Ovary (tissue), 9 donors: ENCODE results near the gene ZNF808. TPM values are rescaled to one million over a fixed set of nuclear protein-coding genes. Genes with fewer than 3 reads are reported as not detected.
A peak's percentile ranks its signal among the peaks of the same experiment; 100 is the strongest.
"Not testable (repeated sequence)": the region's sequence is repeated elsewhere in the genome, so short reads cannot be mapped to it uniquely, and the experiment has no call there.

Source experiments
- DNase-seq, 5 donors: peaks; one replicate each; pipeline ENCODE4 v3.0.0-alpha.2; 2019 to 2020
- H3K27ac ChIP-seq, 2 donors: fragments of 200-600 bp; one replicate each; pipeline versions ENCODE4 v1.5.1 to v1.8.0; 2019 to 2022
- H3K27me3 ChIP-seq: fragments of 200-600 bp; one replicate; pipeline ENCODE4 v1.8.0; 2022
- H3K36me3 ChIP-seq: fragments of 200-600 bp; sonication (generic); one replicate; pipeline ENCODE4 v1.5.1; 2019
- H3K4me1 ChIP-seq: one replicate; pipeline ENCODE4 v1.8.1; 2013; ENCODE audit warnings: mild to moderate bottlenecking, moderate library complexity; ENCODE audit not compliant: insufficient read depth
- H3K4me3 ChIP-seq: fragments of 200-600 bp; sonication (generic); one replicate; pipeline ENCODE4 v1.5.1; 2017
- H3K9me3 ChIP-seq, 2 donors: fragments of 200-600 bp in 1 of 2; sonication (generic) in 1 of 2; one replicate each; pipeline versions ENCODE4 v1.5.1 to v1.8.1; 2013 to 2019; ENCODE audit warnings: mild to moderate bottlenecking in 1 of 2, moderate library complexity in 1 of 2
- EP300 ChIP-seq: sonication (generic); formaldehyde crosslinking; IDR thresholded peaks from one replicate; pipeline ENCODE4 v1.6.1; 2017; ENCODE audit warnings: antibody characterized with exemption
- POLR2A ChIP-seq: fragments of 450-650 bp; IDR thresholded peaks from one replicate; pipeline ENCODE4 v1.6.1; 2017; ENCODE audit warnings: antibody characterized with exemption, mild to moderate bottlenecking, moderate library complexity
- WGBS, 3 donors: extraction: QIAGEN DNeasy Blood & Tissue Kit in 1 of 3; methylation state at CpG; one replicate each; pipeline versions ENCODE4 v1.1.5 to v1.1.7; 2013 to 2017; 5-methylcytosine and 5-hydroxymethylcytosine counted together
- intact Hi-C, 4 donors: fragments of 100-400 bp; cut with DNase I; formaldehyde crosslinking; loops; one replicate each; pipeline versions ENCODE4 v1.11.0 to v1.15.1; 2022 to 2023
- polyA plus RNA-seq, 2 donors: library from polyadenylated mRNA; stranded (reverse); fragments of 200-250 nt in 1 of 2; fragments of 350-450 nt in 1 of 2; fragmentation: Illumina TruSeq in 1 of 2; extraction: RNeasy Lipid Tissue Mini Kit (QIAGEN cat#74804) in 1 of 2; gene quantifications; one replicate each; pipeline ENCODE4 v1.2.3, GENCODE V29; 2013 to 2014
- total RNA-seq, 7 donors: library from RNA; depleted of rRNA in 2 of 7; stranded (reverse); fragments of >200 nt in 2 of 7; fragmentation: NEBNext Ultra II Directional in 3 of 7; extraction: Animal tissue kit (Norgen Biotek cat#: 25700) in 3 of 7; gene quantifications; one replicate each; pipeline versions ENCODE4 v1.1.0 to v1.2.4, GENCODE V29; 2016 to 2023
- TF ChIP-seq, protein P1 (sequence below), 3 donors: fragments of 450-650 bp in 2 of 3; fragments of 200-600 bp in 1 of 3; IDR thresholded peaks; one replicate each; pipeline versions ENCODE4 v1.5.1 to v1.8.0; 2016 to 2022; ENCODE audit warnings: antibody characterized with exemption in 3 of 3, mild to moderate bottlenecking in 1 of 3
- donor health status: DM: no; HTN: no; CAD: no; lungs with moderate emphysema.
- donor health status: DM: no; HTN: no; CAD: no.
- donor health status: Bipolar disorder and iron deficiency.
- donor health status: DM: yes; HTN: yes; CAD: no.
- donor health status: DM: no; HTN: no; CAD: no.
- donor health status: DM: yes; HTN: yes; CAD: no.

ZNF808 gene
- total and polyA plus RNA-seq, 9 donors: 6.0 to 26.4 (median 20.0) TPM

DNA sequence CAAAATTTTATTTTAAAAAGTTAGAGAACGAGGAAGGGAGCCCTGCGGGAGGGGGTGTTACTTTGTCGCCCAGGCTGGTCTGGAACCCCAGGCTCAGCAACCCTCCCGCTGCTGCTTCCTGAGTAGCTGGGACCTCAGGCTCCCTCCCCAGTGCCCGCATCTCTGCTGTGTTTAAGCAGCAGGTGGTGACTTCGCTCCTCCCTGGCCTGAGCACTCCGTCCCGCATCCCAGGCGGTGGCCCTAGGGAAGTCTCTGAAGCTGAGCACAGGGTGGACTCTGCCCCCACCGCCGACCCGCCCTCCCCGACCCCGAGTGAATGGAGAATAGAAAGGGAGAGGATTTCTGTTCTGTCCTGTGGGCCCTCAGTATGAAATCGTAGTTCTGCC lies 73.2 kb downstream of the ZNF808 start:
- Histone ChIP-seq H3K4me1 (peaks cover 9% of the 10 kb centered on the region), H3K36me3 (no peaks in the 10 kb centered on the region), H3K9me3 (no peaks in the 10 kb centered on the region), H3K4me3 (peak overlapping the region; percentile 54), H3K27me3 (no peaks in the 10 kb centered on the region), H3K27ac (peak overlapping the region; percentile 55 to 68)
- TF ChIP-seq, protein P1, sequence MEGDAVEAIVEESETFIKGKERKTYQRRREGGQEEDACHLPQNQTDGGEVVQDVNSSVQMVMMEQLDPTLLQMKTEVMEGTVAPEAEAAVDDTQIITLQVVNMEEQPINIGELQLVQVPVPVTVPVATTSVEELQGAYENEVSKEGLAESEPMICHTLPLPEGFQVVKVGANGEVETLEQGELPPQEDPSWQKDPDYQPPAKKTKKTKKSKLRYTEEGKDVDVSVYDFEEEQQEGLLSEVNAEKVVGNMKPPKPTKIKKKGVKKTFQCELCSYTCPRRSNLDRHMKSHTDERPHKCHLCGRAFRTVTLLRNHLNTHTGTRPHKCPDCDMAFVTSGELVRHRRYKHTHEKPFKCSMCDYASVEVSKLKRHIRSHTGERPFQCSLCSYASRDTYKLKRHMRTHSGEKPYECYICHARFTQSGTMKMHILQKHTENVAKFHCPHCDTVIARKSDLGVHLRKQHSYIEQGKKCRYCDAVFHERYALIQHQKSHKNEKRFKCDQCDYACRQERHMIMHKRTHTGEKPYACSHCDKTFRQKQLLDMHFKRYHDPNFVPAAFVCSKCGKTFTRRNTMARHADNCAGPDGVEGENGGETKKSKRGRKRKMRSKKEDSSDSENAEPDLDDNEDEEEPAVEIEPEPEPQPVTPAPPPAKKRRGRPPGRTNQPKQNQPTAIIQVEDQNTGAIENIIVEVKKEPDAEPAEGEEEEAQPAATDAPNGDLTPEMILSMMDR (IDR thresholded peaks at IDR 0.05): no peak
- no peak for TF ChIP-seq POLR2A
- intact Hi-C loops: no loop called here
- peak in 2 of 5 donors; percentile 40 to 44 for DNase-seq
- 1% methylated on average over 15 of the region's 15 CpGs for WGBS, 3 donors

DNA sequence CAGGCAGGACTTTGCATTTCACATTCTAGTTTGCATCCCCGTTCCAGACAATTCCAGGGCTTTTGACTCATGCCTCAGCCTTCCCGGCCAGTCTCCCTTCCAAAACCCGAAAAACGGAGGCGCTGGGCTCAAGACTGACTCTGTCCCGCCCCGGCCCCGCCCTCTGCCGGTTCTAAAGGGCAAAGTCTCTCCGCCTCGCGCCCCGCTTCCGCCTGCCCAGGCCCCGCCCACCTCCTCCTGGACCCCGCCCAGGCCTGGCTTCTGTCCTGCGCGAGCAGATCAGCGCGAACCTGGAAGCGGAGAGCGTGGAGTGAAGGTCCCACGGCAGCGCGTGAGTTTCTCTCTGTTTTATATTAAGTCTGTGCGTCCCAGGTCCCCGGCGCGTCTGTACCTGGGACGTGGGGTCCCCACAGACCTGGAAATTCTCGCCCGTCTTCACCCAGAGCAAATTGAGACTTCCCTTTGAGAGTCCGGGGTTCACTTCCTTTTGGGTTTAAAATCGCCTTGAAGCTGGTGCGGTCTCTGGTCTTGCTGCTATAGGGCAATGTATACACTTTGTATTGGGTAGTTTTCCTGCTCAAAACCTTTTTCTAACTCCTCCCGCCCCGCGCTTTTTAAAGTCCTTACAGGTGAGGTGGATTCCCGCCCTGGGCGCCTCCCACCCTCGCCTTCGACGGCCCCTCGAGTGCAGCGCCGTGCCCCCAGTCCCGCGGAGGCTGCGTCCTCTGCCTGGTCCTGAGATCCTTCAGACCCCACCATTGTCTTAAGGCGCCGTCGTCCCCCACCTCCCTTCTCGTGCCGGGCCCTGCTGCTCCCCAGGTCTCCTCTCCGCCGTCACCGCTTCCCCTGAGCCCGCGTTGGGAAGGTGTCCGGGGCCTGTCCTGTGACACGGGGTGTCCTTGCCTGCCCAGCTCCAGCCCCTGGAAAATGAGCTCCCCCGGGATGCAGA lies 73.8 kb downstream of the ZNF808 start:
- peak; percentile 94 to 97 (median 96) for DNase-seq
- Histone ChIP-seq H3K36me3 (no peaks in the 10 kb centered on the region), H3K4me3 (peak overlapping the region; percentile 54), H3K27me3 (no peaks in the 10 kb centered on the region), H3K4me1 (peaks cover 9% of the 10 kb centered on the region), H3K9me3 (no peaks in the 10 kb centered on the region), H3K27ac (peak overlapping the region; percentile 55 to 68)
- 0 to 1% (median 1%) methylated on average over 62 of the region's 62 CpGs for WGBS, 3 donors
- intact Hi-C loops: no loop called here
- TF ChIP-seq POLR2A: peak; percentile 54
- TF ChIP-seq EP300: no peak
- TF ChIP-seq, protein P1 (IDR thresholded peaks at IDR 0.05): peak in 1 of 3 donors; percentile 37

DNA sequence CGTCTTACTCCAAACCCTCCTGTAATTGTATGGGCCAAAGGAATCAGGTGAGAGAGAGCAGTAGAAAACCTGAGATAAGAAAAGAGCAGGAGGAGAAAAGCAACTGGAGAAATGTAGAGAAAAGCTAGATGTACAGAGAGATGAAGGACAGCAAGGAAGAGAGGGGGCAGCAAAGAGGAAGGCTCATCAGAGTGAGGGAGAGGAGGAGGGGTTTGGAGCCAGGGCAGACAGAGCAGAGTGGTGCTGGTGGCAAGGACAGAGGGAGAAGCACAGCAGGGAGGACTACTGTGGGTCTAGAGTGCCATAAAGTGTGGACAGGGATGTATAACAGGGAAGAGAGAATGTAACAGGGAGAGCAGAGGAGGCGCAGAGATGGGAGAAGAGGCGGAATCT lies 74.5 kb downstream of the ZNF808 start:
- WGBS, 3 donors: 41 to 47% (median 44%) methylated on average over 3 of the region's 3 CpGs
- DNase-seq, intact Hi-C loops, H3K4me1 ChIP-seq, H3K9me3 ChIP-seq, H3K36me3 ChIP-seq, H3K27me3 ChIP-seq: not testable (repeated sequence)
- Histone ChIP-seq H3K27ac (peak overlapping the region in 1 of 2 donors; percentile 55), H3K4me3 (peak overlapping the region; percentile 54)

DNA sequence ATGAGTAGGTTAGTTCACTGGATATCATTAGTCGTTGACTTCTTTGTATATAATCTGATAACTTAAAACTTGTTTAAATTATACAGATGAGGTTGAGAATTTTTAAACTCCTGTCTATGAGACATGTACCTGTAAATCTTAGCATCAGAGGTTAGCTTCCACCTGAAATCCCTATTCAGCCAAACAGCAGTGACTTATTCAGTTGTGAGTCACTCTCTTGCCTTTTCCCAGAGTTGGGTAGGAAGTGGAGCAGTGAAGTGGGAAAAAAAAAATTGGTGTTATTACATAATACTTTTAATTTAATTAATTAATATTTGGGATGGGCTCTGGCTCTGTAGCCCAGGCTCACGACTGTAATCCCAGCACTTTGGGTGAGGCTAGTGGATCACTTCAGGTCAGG lies 75.5 kb downstream of the ZNF808 start:
- H3K27ac ChIP-seq: no peak overlapping the region
- TF ChIP-seq, protein P1 (IDR thresholded peaks at IDR 0.05): no peak
- no peak for TF ChIP-seq POLR2A
- TF ChIP-seq EP300: no peak
- no peak overlapping the region for H3K4me3 ChIP-seq
- no peaks in the 10 kb centered on the region for H3K9me3 ChIP-seq
- H3K36me3 ChIP-seq: no peaks in the 10 kb centered on the region
- no peaks in the 10 kb centered on the region for H3K27me3 ChIP-seq
- DNase-seq: no peak
- H3K4me1 ChIP-seq: peaks cover 9% of the 10 kb centered on the region
- WGBS, 3 donors: 74 to 82% (median 80%) methylated on average over 2 of the region's 2 CpGs
- intact Hi-C loops: no loop called here

DNA sequence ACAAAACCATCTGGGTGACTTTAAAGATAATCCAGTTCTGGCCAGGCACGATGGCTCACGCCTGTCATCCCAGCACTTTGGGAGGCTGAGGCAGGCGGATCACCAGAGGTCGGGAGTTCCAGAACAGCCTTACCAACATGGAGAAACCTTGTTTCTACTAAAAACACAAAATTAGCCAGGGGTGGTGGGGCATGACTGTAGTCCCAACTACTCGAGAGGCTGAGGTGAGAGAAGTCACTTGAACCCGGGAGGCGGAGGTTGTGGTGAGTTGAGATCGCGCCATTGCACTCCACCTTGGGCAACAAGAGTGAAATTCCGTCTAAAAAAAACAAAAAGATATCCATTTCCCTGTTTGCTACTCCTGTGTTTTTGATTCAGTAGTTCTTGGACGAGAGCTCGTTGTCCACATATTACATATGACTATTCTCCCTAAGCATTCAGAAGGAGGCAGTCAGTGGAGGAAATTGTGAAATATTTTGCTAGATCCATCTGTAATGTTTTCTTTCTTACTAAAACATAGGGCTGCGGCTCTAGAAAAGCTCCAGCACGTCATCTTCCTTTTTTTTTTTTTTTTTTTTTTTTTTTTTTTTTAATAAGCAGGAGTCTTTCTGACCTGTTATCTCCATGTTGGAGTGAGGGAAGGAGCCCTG lies 76.2 kb downstream of the ZNF808 start:
- Histone ChIP-seq H3K27me3 (no peaks in the 10 kb centered on the region), H3K36me3 (no peaks in the 10 kb centered on the region), H3K4me3 (no peak overlapping the region), H3K9me3 (no peaks in the 10 kb centered on the region), H3K27ac (no peak overlapping the region), H3K4me1 (peaks cover 9% of the 10 kb centered on the region)
- intact Hi-C loops: no loop called here
- TF ChIP-seq POLR2A (no peak), EP300 (no peak)
- TF ChIP-seq, protein P1 (IDR thresholded peaks at IDR 0.05): no peak
- WGBS, 3 donors: 64 to 72% (median 67%) methylated on average over 14 of the region's 14 CpGs
- no peak for DNase-seq
